SK-N-SH treated with all-trans-retinoic acid at 6 μM for 48 hours (cell line): ENCODE data around the gene OR10P1.

Source experiments
- ARNTL ChIP-seq: fragments of 450-650 bp; formaldehyde crosslinking; IDR thresholded peaks from 2 replicates; pipeline ENCODE4 v1.5.0; 2020; ENCODE audit warnings: low read depth, mild to moderate bottlenecking, moderate library complexity, borderline replicate concordance
- OSR1 ChIP-seq: fragments of 250-450 bp; sonication (Bioruptor Pico); IDR thresholded peaks from 2 replicates; pipeline ENCODE4 v1.8.0; 2022; ENCODE audit warnings: moderate library complexity, mild to moderate bottlenecking, inconsistent platforms

DNA sequence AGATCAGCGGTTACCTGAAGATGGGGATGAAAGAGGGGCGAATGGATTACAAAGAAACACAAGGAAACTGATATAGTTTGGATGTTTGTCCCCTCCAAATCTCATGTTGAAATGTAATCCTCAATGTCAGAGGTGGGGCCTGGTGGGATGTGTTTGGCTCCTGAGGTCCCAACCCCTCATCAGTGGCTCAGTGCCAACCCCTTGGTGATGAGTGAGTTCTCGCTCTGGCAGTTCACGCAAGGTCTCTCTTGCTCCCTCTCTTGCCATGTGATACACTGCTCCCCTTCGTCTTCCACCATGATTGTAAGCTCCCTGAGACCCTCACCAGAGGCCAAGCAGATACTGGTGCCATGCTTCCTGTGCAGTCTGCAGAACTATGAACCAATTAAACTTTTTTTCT, 43.0 kb downstream of the OR10P1 start:
- no peak for TF ChIP-seq ARNTL (CRISPR knock-in tag)
- TF ChIP-seq OSR1: no peak
